ENCODE results near the gene DMPK.
"Not testable (repeated sequence)": the region's sequence is repeated elsewhere in the genome, so short reads cannot be mapped to it uniquely, and the experiment has no call there.

DMPK gene

GRCh38 chr19:45739498-45740439 lies 42.5 kb downstream of the DMPK start:
- peak; percentile 60 for DNase-seq (ENCODE audit: low spot score)

GRCh38 chr19:45733160-45733810 lies 49.0 kb downstream of the DMPK start, which contains the start of gene MEIOSIN:
Gene MEIOSIN, plus strand, starts transcription at chr19:45733439. Its CDS starts 1,938 bp downstream, at chr19:45735377.
- no peak for DNase-seq (ENCODE audit: low spot score)

- DNase-seq (ENCODE audit: low spot score), result peak; percentile 99
Measured at GRCh38 chr19:45730368-45731288, 51.7 kb downstream of the DMPK start, which contains the start of gene FBXO46. Gene FBXO46, minus strand, starts transcription at chr19:45730896. Its CDS starts 17,401 bp downstream, at chr19:45713495.

- DNase-seq (ENCODE audit: low spot score), result no peak
Measured at GRCh38 chr19:45729800-45730290, 52.4 kb downstream of the DMPK start.

GRCh38 chr19:45728683-45729082 lies 53.6 kb downstream of the DMPK start:
- DNase-seq (ENCODE audit: low spot score), result not testable (repeated sequence)

GRCh38 chr19:45720065-45720464 lies 62.2 kb downstream of the DMPK start:
- not testable (repeated sequence) for DNase-seq (ENCODE audit: low spot score)
